Endodermal cell (in vitro differentiated cells): Measurements from ENCODE around the gene TMEM30B. TPM values are rescaled to one million over a fixed set of nuclear protein-coding genes. Genes with fewer than 3 reads are reported as not detected.

ENCODE experiments used
- DNase-seq: peaks from one replicate; pipeline ENCODE4 v3.0.0-alpha.2; 2017
- H3K27ac ChIP-seq: 2 replicates; pipeline ENCODE4 v1.5.1; 2013; ENCODE audit warnings: mild to moderate bottlenecking, low read depth, low read length, moderate library complexity
- H3K27me3 ChIP-seq: 2 replicates; pipeline ENCODE4 v1.6.1; 2013; ENCODE audit warnings: mild to moderate bottlenecking, low read length, moderate library complexity; ENCODE audit not compliant: insufficient read depth, control insufficient read depth, poor library complexity, severe bottlenecking
- H3K36me3 ChIP-seq: 2 replicates; pipeline ENCODE4 v1.7.0; 2013; ENCODE audit warnings: mild to moderate bottlenecking, low read length, moderate library complexity; ENCODE audit not compliant: control insufficient read depth, insufficient read depth
- H3K4me1 ChIP-seq: one replicate; pipeline ENCODE4 v1.7.0; 2013; ENCODE audit warnings: low read length; ENCODE audit not compliant: control insufficient read depth, insufficient read depth
- H3K4me3 ChIP-seq: 2 replicates; pipeline ENCODE4 v1.5.1; 2013; ENCODE audit warnings: mild to moderate bottlenecking, low read length, moderate library complexity
- H3K9ac ChIP-seq: 2 replicates; pipeline ENCODE4 v1.6.1; 2013; ENCODE audit warnings: mild to moderate bottlenecking, low read length, moderate library complexity; ENCODE audit not compliant: poor library complexity, severe bottlenecking; ENCODE audit errors: extremely low read depth
- H3K9me3 ChIP-seq: 2 replicates; pipeline ENCODE4 v1.6.1; 2013; ENCODE audit warnings: mild to moderate bottlenecking, low read length, moderate library complexity; ENCODE audit not compliant: control insufficient read depth
- H3K27ac Mint-ChIP-seq: 2 replicates; pipeline ENCODE4 v1.8.0; 2020; ENCODE audit warnings: mixed read lengths
- H3K27me3 Mint-ChIP-seq: 2 replicates; pipeline ENCODE4 v1.8.0; 2021; ENCODE audit warnings: mild to moderate bottlenecking, mixed read lengths; ENCODE audit not compliant: insufficient read depth
- H3K36me3 Mint-ChIP-seq: 2 replicates; pipeline ENCODE4 v1.8.0; 2020; ENCODE audit warnings: low read depth, mixed read lengths
- H3K4me1 Mint-ChIP-seq: 2 replicates; pipeline ENCODE4 v1.8.0; 2020; ENCODE audit warnings: mixed read lengths
- H3K4me3 Mint-ChIP-seq: 2 replicates; pipeline ENCODE4 v1.8.0; 2020; ENCODE audit warnings: mild to moderate bottlenecking, moderate library complexity, mixed read lengths
- H3K9me3 Mint-ChIP-seq: 2 replicates; pipeline ENCODE4 v1.8.0; 2020; ENCODE audit warnings: mild to moderate bottlenecking, mixed read lengths
- CTCF ChIP-seq: fragments of 200-600 bp; sonication (generic); conservative IDR thresholded peaks from 2 replicates; pipeline ENCODE4 v1.5.0; 2021; ENCODE audit warnings: antibody characterized with exemption, mild to moderate bottlenecking
- WGBS, 2 experiments: methylation state at CpG; one replicate each; pipeline versions ENCODE4 v1.1.5 to v1.1.7; 2013; ENCODE audit warnings: missing lambda C conversion rate in 2 of 2, mixed read lengths in 1 of 2; ENCODE audit not compliant: insufficient coverage in 1 of 2, insufficient read length in 1 of 2; 5-methylcytosine and 5-hydroxymethylcytosine counted together
- total RNA-seq, 2 donors: library from RNA; stranded (reverse); fragmentation: NEBNext Ultra II Directional in 1 of 2; extraction: Animal tissue kit (Norgen Biotek cat#: 25700) in 1 of 2; gene quantifications; 2 replicates in 1 of 2; 3 replicates in 1 of 2; pipeline ENCODE4 v1.2.1, GENCODE V29; 2021

Gene TMEM30B
- total RNA-seq, 2 donors from 2014 or later: 10.1 to 11.4 TPM

DNA sequence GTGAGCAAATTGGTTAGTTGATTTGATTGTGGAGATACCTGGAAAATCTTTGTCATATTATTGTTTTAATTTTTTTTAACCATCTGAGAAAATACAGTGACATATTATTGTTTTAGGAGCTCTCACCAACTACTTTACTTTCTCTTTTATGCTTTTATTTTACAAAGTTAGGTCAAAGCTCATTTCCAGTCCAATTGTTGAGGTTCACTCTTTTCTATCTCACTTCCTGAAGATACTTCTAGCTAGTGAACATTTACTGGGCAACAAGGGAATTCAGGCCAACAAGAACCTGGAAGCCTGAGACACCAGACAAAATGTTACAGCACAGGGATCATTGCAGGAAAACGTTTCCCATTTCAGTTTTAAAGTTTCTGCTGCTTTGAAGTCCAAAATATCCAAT, 3.9 kb downstream of the TMEM30B start:
- no peak overlapping the region for H3K27ac ChIP-seq
- no peak for DNase-seq
- H3K9me3 Mint-ChIP-seq: no peaks in the 10 kb centered on the region
- no peak overlapping the region for H3K4me3 Mint-ChIP-seq
- H3K4me1 Mint-ChIP-seq: peaks cover 7% of the 10 kb centered on the region
- H3K36me3 Mint-ChIP-seq: no peaks in the 10 kb centered on the region
- no peaks in the 10 kb centered on the region for H3K4me1 ChIP-seq
- H3K27me3 Mint-ChIP-seq: peaks cover 43% of the 10 kb centered on the region
- WGBS, 2 experiments: 44% methylated on average over 1 of the region's 1 CpG; no CpG with 5 or more reads in 1 of the 2 experiments
- H3K27ac Mint-ChIP-seq: no peak overlapping the region
- H3K4me3 ChIP-seq: no peak overlapping the region
- TF ChIP-seq CTCF: no peak
- no peaks in the 10 kb centered on the region for H3K36me3 ChIP-seq
- no peaks in the 10 kb centered on the region for H3K9me3 ChIP-seq
- H3K9ac ChIP-seq: no peak overlapping the region
- H3K27me3 ChIP-seq: peaks cover 86% of the 10 kb centered on the region

DNA sequence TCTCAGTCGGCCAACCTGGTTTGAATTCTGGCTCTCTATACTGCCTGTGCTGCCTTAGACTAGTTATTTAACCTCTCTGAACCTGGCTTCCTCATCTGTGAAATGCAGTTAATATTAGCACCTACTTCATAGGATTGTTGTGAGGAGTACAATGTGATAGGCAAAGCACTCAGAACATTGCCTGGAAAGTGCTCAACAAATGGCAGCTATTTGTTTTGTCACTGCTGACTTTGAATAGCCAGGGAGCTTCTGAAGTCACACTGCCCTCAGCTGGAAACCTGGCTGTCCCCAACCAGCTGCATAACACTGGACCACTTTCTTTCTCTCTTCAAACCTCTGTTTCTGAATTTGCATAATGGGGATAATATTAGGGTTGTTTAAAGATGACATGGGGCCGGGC, 9.6 kb downstream of the TMEM30B start:
- TF ChIP-seq CTCF: no peak
- DNase-seq: no peak
- no peaks in the 10 kb centered on the region for H3K9me3 ChIP-seq
- H3K27ac Mint-ChIP-seq: no peak overlapping the region
- H3K36me3 Mint-ChIP-seq: no peaks in the 10 kb centered on the region
- no peak overlapping the region for H3K27ac ChIP-seq
- H3K4me3 Mint-ChIP-seq: no peak overlapping the region
- H3K4me3 ChIP-seq: no peak overlapping the region
- 100% methylated on average over 1 to 2 of the region's 2 CpGs for WGBS, 2 experiments
- no peaks in the 10 kb centered on the region for H3K4me1 Mint-ChIP-seq
- H3K27me3 Mint-ChIP-seq: peaks cover 61% of the 10 kb centered on the region
- H3K27me3 ChIP-seq: peaks cover 71% of the 10 kb centered on the region
- H3K9me3 Mint-ChIP-seq: no peaks in the 10 kb centered on the region
- no peaks in the 10 kb centered on the region for H3K36me3 ChIP-seq
- no peak overlapping the region for H3K9ac ChIP-seq
- no peaks in the 10 kb centered on the region for H3K4me1 ChIP-seq

DNA sequence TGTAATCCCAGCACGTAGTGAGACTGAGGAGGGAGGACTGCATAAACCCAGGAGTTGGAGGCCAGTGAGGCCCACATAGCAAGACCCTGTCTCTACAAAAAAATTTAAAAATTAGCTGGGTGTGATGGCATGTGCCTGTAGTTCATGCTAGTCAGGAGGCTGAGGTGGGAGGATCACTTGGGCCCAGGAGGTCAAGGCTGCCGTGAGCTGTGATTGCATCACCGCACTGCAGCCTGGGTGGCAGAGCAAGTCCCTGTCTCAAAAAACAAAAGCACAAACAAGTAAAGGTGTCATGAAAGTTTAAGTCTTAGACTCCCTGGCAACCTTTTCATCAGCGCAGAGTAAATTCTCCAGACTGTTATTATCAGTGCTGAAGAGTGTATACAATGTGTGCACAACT, 10.4 kb downstream of the TMEM30B start:
- no peak for DNase-seq
- H3K36me3 ChIP-seq: no peaks in the 10 kb centered on the region
- H3K27ac Mint-ChIP-seq: no peak overlapping the region
- H3K27me3 Mint-ChIP-seq: peaks cover 65% of the 10 kb centered on the region
- H3K9me3 ChIP-seq: no peaks in the 10 kb centered on the region
- no peaks in the 10 kb centered on the region for H3K9me3 Mint-ChIP-seq
- H3K4me1 ChIP-seq: no peaks in the 10 kb centered on the region
- H3K27me3 ChIP-seq: peaks cover 72% of the 10 kb centered on the region
- H3K36me3 Mint-ChIP-seq: no peaks in the 10 kb centered on the region
- no peak for TF ChIP-seq CTCF
- 72 to 83% methylated on average over 1 to 4 of the region's 4 CpGs for WGBS, 2 experiments
- no peak overlapping the region for H3K4me3 Mint-ChIP-seq
- no peak overlapping the region for H3K27ac ChIP-seq
- no peaks in the 10 kb centered on the region for H3K4me1 Mint-ChIP-seq
- H3K4me3 ChIP-seq: no peak overlapping the region
- no peak overlapping the region for H3K9ac ChIP-seq
